ENCODE measurements around the gene TMEM256. TPM values are rescaled to one million over a fixed set of nuclear protein-coding genes. Genes with fewer than 3 reads are reported as not detected.
"Not testable (repeated sequence)": the region's sequence is repeated elsewhere in the genome, so short reads cannot be mapped to it uniquely, and the experiment has no call there.

The TMEM256 gene
- total RNA-seq, 1 donor from 2014 or later, result 80.3 TPM

DNA sequence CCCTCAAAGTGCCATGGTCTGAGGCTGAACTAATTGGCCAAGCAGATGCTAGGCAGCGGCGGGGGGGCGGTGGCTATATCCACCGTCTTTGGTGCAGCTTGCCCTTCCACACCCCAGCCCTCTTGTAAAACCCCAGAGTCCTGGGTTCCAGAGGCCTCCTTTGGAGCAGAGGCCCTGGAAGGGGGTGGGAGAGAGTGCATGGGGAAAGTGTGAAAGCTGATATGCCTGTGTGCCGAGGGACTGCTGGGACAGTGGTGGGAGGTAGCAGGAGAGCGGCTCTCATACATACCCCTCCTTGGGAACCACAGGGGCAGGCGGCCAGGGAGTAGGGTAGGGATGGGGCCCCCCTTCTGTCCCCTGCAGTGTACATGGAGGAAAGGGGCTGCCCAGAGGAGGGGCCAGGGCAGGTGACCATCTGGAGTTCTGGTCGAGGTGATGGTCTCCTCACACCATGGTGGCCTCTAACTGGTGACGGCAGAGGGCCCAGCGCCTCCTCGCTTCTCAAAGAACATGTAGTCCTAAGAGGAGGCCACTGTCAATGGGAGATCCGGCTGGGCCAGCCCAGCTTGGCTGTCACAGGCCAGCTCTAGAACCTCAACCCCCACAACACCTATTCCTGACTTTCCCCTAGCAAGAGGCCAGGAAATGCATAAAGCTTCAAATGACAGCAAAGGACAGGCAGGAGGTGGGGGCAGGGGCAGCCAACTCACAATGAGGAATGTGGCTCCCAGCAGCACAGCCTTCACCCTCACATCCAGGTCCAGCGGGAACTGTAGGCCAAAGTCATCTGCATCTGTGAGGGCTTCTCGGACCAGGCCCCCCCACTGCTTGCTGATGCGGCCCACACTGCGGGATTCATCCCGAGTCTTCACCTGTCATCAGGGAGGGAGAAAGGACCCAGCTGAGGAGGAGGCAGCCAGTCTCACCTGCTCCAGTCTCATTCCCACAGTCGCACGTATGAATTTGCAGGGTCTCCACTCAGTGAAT, 13.7 kb downstream of the TMEM256 start:
- FAIRE-seq, result no peak
- DNase-seq (ENCODE audit: low spot score in 2 of 2), result no peak

DNA sequence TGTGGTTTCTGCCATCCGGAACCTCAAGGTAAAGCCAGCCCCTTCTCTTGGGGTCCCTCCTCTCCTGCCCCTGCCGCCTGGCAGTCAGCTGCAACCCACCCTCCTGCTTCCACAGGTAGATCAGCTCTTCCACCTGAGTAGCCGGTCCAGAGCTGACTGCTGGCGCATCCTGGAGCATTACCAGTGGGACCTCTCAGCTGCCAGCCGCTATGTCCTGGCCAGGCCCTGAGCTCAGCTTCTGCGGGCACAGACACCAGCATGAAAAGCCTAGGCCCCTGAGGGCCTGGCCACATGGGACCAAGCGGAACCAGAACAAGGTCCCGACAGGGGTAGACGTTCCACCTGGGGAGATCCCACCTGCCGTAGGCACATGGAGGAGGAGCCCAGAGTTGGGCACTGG, 15.0 kb downstream of the TMEM256 start:
- FAIRE-seq (no peak), DNase-seq (ENCODE audit: low spot score in 2 of 2) (peak in 1 of 2 donors; percentile 2)

GRCh38 chr17:7384489-7385081, 19.3 kb downstream of the TMEM256 start:
- FAIRE-seq (no peak), DNase-seq (ENCODE audit: low spot score in 2 of 2) (peak in 1 of 2 donors; percentile 25)

- FAIRE-seq (no peak), DNase-seq (ENCODE audit: low spot score in 2 of 2) (peak; percentile 74 to 82)
Measured at GRCh38 chr17:7383742-7384488, 20.0 kb downstream of the TMEM256 start.

GRCh38 chr17:7383371-7383741, 20.5 kb downstream of the TMEM256 start:
- DNase-seq (ENCODE audit: low spot score in 2 of 2) (peak in 1 of 2 donors; percentile 47), FAIRE-seq (no peak)

GRCh38 chr17:7382901-7383300, 21.0 kb downstream of the TMEM256 start:
- DNase-seq (ENCODE audit: low spot score in 2 of 2), result no peak
- no peak for FAIRE-seq

GRCh38 chr17:7380855-7381683, 22.8 kb downstream of the TMEM256 start, which contains the start of gene TNK1:
Gene TNK1 (plus strand): TSS chr17:7381089. CDS start chr17:7382927, 1,838 bp downstream.
- no peak for FAIRE-seq

DNA sequence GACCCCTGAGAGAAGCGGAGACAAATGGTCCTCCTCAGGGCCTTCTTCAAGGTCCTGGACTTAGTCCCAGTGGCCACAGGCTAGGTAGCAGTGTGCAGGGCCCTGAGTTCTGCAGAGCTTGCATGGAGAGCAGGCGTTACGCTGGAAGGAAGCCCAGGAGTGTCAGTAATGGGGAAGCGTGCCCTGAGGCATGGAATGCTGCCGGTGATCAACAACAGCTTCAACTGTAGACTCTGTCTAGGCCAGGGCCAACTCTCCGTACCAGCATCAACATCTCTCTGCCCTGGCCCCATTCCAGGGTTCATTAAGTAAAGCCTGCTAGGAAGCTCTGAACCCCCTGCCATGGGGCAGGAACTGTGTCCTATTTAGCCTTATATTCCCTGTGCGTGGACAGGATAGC, 23.6 kb downstream of the TMEM256 start:
- FAIRE-seq (no peak), DNase-seq (ENCODE audit: low spot score in 2 of 2) (peak in 1 of 2 donors; percentile 41)

More at GRCh38 chr17:7380855-7381683, 22.8 kb downstream of the TMEM256 start, which contains the start of gene TNK1:
- peak in 1 of 2 donors; percentile 30 for DNase-seq (ENCODE audit: low spot score in 2 of 2)

DNA sequence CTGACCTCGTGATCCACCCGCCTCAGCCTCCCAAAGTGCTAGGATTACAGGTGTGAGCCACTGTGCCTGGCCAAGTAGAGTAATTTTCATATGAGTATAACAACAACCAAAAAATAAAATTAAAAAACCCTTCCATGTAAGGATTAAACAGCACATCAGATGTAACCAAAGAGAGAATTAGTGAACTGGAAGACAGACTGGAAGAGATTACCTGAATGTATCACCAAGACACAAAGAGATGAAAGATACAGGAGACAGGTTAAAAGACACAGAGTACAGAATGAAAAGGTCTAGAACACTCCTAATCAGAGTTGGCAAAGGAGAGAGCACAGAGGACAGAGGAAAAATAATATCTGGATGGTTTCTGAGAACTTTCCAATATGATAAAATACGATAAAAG, 24.8 kb downstream of the TMEM256 start:
- FAIRE-seq (no peak), DNase-seq (ENCODE audit: low spot score in 2 of 2) (no peak)

DNA sequence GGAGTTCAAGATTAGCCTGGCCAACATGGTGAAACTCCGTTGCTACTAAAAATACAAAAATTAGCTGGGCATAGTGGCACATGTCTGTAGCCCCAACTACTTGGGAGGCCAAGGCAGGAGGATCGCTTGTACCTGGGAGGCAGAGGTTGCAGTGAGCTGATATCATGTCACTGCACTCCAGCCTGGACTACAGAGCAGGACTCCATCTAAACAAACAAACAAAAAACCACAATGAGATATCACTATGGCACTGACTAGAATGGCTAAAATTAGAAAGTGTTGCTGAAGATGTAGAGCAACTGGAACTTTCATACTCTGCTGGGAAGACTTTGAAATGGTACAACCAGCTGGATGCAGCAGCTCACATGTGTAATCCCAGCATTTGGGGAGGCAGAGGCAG, 29.5 kb downstream of the TMEM256 start:
- DNase-seq (ENCODE audit: low spot score in 2 of 2) (no peak), FAIRE-seq (no peak)

DNA sequence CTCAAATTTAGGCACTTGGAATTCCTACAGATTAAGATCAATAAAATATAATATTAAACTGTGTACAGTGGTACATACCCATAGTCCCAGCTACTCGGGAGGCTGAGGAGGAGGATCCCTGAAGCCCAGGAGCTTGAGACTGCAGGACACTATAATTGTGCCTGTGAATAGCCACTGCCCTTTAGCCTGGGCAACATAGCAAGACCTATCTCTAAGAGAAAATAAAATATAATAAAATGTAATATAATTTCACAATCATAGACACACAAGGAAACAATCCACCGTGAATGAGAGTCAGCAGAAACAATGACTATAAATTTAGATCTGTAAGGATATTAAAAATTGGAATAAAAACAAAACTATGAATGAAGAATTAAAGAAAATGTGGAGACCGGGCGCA, 33.0 kb downstream of the TMEM256 start:
- no peak for FAIRE-seq
- DNase-seq (ENCODE audit: low spot score in 2 of 2), result no peak

DNA sequence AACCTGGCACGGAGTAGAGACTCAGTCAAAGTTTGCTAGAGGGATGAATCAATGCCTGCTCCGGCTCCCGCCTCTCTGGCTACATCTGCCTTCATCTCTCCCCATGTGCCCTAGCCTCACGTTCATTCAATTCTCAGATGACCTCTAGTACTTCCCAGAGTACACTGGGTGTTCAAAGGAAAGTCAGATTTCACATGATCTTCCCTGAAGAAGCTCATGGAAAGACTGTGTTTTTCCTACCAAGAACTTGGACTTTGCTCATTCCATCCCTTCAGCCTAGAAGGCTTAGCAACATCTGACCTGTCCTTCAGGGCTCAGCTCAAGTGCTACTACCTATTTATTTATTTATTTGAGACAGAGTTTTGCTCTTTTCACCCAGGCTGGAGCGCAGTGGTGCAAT, 34.1 kb downstream of the TMEM256 start:
- FAIRE-seq (no peak), DNase-seq (ENCODE audit: low spot score in 2 of 2) (no peak)

GRCh38 chr17:7368599-7368994, 35.3 kb downstream of the TMEM256 start:
- FAIRE-seq; DNase-seq (ENCODE audit: low spot score in 2 of 2): not testable (repeated sequence)

DNA sequence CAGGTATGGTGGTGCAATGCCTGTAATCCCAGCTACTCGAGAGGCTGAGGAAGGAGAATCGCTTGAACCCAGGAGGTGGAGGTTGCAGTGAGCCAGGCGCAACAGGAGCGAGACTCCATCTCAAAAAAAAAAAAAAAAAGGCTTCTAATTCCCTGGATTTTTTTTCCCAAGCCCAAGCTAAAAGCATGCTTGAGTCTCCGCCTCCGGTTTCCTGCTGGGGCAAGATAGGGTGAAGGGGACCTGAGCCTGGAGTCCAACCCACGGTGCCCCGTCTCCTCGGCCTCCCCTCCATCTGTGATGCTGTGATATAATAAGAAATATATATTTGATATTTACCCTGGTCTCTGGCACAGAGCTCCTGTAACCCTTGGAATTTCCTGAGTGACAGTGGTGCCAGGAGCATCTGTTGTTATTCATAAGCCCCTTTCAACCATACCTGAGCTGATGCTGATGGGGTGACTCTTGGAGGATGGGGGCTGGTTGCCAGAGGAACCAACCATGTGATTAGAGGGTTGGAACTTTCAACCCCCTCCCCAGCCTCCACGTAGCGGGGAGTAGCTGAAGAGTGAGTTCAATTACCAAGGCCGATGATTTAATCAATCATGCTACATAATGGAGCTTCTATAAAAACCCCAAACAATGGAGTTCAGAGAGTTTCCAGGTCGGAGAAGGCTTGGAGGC, 35.8 kb downstream of the TMEM256 start:
- FAIRE-seq (no peak), DNase-seq (ENCODE audit: low spot score in 2 of 2) (no peak)

- DNase-seq (ENCODE audit: low spot score in 2 of 2) (no peak), FAIRE-seq (no peak)
Measured at GRCh38 chr17:7367083-7367482, 36.8 kb downstream of the TMEM256 start.

- DNase-seq (ENCODE audit: low spot score in 2 of 2); FAIRE-seq: not testable (repeated sequence)
Measured at GRCh38 chr17:7365963-7366362, 37.9 kb downstream of the TMEM256 start.

GRCh38 chr17:7363311-7363710, 40.6 kb downstream of the TMEM256 start:
- FAIRE-seq (no peak), DNase-seq (ENCODE audit: low spot score in 2 of 2) (no peak)

DNA sequence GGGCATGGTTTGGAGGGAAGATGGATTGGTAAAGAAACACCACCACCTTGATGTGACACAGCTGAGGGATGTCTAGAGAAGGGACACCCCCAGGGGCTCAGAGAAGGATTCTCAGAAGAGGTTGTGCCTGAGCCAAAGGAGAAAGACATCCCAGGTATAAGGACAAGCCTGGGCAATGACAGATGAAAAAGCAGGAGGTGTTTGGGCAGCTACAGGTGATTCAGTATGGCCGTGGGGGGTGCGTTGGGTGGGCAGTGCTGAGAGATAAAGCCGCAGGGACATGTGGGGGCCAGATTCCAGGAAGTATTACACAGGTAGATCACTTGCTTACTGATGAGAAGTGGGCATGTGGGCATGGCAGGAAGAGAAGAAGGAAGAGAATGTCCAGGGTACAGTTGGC, 42.0 kb downstream of the TMEM256 start:
- no peak for FAIRE-seq
- no peak for DNase-seq (ENCODE audit: low spot score in 2 of 2)

DNA sequence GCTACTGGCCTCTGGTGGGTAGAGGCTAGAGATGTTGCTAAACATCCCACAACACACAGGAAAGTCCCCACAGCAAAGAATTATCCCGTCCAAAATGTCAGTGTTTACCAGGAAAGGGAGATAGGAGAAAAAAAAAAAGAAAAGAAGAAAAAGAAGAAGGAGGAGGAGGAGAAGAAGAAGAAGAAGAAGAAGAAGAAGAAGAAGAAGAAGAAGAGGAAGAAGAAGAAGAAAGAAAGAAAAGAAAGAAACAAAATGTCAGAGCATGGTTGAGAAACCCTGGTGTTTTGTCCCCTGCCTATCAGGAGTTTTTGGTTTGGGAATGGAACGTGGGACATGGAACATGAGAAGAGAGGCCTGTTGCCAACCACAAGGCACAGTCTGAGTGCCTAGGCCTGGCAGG, 46.5 kb downstream of the TMEM256 start:
- DNase-seq (ENCODE audit: low spot score in 2 of 2) (no peak), FAIRE-seq (no peak)
